Measurements from ENCODE around the gene INTS4. TPM values are rescaled to one million over a fixed set of nuclear protein-coding genes. Genes with fewer than 3 reads are reported as not detected.
A peak's percentile ranks its signal among the peaks of the same experiment; 100 is the strongest.
"Not testable (repeated sequence)": the region's sequence is repeated elsewhere in the genome, so short reads cannot be mapped to it uniquely, and the experiment has no call there.

INTS4 gene
- total and polyA plus RNA-seq, 2 of the 4 experiments (the other 2 are of a cell fraction) = 24.0 to 52.5 TPM

- WGBS, 2 experiments (ENCODE audit: extremely low coverage in 2 of 2, insufficient read length in 1 of 2) = no CpG with 5 or more reads among the region's 1 CpG
- dilution Hi-C loops (cut with HindIII; ENCODE audit: low sequenced_read_pairs, unreplicated experiment) = no loop called here
- no TSS peak for BruUV-seq (replicated peaks)
Observed at GRCh38 chr11:78015878-78016277, 21.4 kb upstream of the INTS4 start.

GRCh38 chr11:78014937-78015520, 20.6 kb upstream of the INTS4 start:
- H3K4me1 ChIP-seq (ENCODE audit: control insufficient read depth, insufficient read depth, low read length); dilution Hi-C loops (cut with HindIII; ENCODE audit: low sequenced_read_pairs, unreplicated experiment); H2BK20ac ChIP-seq (ENCODE audit: low read depth, low read length); H2AK5ac ChIP-seq (ENCODE audit: low read depth, low read length); BruUV-seq (replicated peaks); H3K56ac ChIP-seq (ENCODE audit: extremely low read depth, insufficient read depth, low read length); H4K20me1 ChIP-seq (ENCODE audit: insufficient read depth, low read length); H2AFZ ChIP-seq (replicated peaks; ENCODE audit: low read length, poor library complexity); H3K27ac ChIP-seq (ENCODE audit: insufficient read depth, low read length); H3K14ac ChIP-seq (replicated peaks; ENCODE audit: low read depth, low read length); H4K5ac ChIP-seq (ENCODE audit: low read depth, low read length); POLR2A ChIA-PET (ENCODE audit: unreplicated experiment); H3K4me2 ChIP-seq (ENCODE audit: low read depth, low read length); CTCF ChIA-PET; H3K23ac ChIP-seq (ENCODE audit: low read depth, low read length); H3K4ac ChIP-seq (ENCODE audit: low read depth, low read length); ATAC-seq (ENCODE audit: low read depth); H3K9me1 ChIP-seq (ENCODE audit: insufficient read depth, low read length); DNase-seq; H2BK120ac ChIP-seq (ENCODE audit: low read depth, low read length); H3K4me3 ChIP-seq (ENCODE audit: insufficient read depth, low read depth, low read length); in situ Hi-C loops (cut with MboI; ENCODE audit: low sequenced_read_pairs); H3K9me3 ChIP-seq (ENCODE audit: control insufficient read depth, insufficient read depth, low read length); H2BK5ac ChIP-seq (ENCODE audit: low read depth, low read length, poor library complexity, severe bottlenecking); H3K36me3 ChIP-seq (ENCODE audit: control insufficient read depth, insufficient read depth, low read length); H2AK9ac ChIP-seq (replicated peaks; ENCODE audit: low read depth, low read length, poor library complexity); H4K91ac ChIP-seq (ENCODE audit: insufficient read depth, low read depth, low read length); H3K27me3 ChIP-seq (ENCODE audit: control insufficient read depth, insufficient read depth, low read length); H3K9ac ChIP-seq (ENCODE audit: low read depth, low read length); H4K8ac ChIP-seq (ENCODE audit: low read depth in 2 of 2, low read length in 2 of 2); intact Hi-C loops (cut with micrococcal nuclease); H3K79me1 ChIP-seq (ENCODE audit: low read depth in 1 of 2, low read length in 2 of 2); H2BK15ac ChIP-seq (ENCODE audit: low read depth, low read length); H3K18ac ChIP-seq (ENCODE audit: low read depth, low read length): not testable (repeated sequence)
- 71% methylated on average over 3 of the region's 6 CpGs; no CpG with 5 or more reads in 1 of the 2 experiments for WGBS, 2 experiments (ENCODE audit: extremely low coverage in 2 of 2, insufficient read length in 1 of 2)

More at GRCh38 chr11:78015878-78016277, 21.4 kb upstream of the INTS4 start:
- Histone ChIP-seq H3K79me1 (ENCODE audit: low read depth in 1 of 2, low read length in 2 of 2) (no peaks in the 10 kb centered on the region), H4K8ac (ENCODE audit: low read depth in 2 of 2, low read length in 2 of 2) (no peak overlapping the region), H2AK9ac (replicated peaks; ENCODE audit: low read depth, low read length, poor library complexity) (no peak overlapping the region), H3K9me1 (ENCODE audit: insufficient read depth, low read length) (no peaks in the 10 kb centered on the region; the same call in 1 of the 2 replicates), H3K56ac (ENCODE audit: extremely low read depth, insufficient read depth, low read length) (no peak overlapping the region), H3K27ac (ENCODE audit: insufficient read depth, low read length) (no peak overlapping the region), H3K4me3 (ENCODE audit: insufficient read depth, low read depth, low read length) (no peak overlapping the region), H4K5ac (ENCODE audit: low read depth, low read length) (no peak overlapping the region), H2BK5ac (ENCODE audit: low read depth, low read length, poor library complexity, severe bottlenecking) (no peak overlapping the region), H2BK120ac (ENCODE audit: low read depth, low read length) (no peak overlapping the region), H2BK20ac (ENCODE audit: low read depth, low read length) (no peak overlapping the region), H3K4me2 (ENCODE audit: low read depth, low read length) (no peak overlapping the region), H3K23ac (ENCODE audit: low read depth, low read length) (no peak overlapping the region), H3K4me1 (ENCODE audit: control insufficient read depth, insufficient read depth, low read length) (no peaks in the 10 kb centered on the region), H3K9me3 (ENCODE audit: control insufficient read depth, insufficient read depth, low read length) (no peaks in the 10 kb centered on the region), H3K18ac (ENCODE audit: low read depth, low read length) (no peak overlapping the region), H4K20me1 (ENCODE audit: insufficient read depth, low read length) (no peaks in the 10 kb centered on the region), H3K4ac (ENCODE audit: low read depth, low read length) (no peak overlapping the region), H2AK5ac (ENCODE audit: low read depth, low read length) (no peak overlapping the region), H2AFZ (replicated peaks; ENCODE audit: low read length, poor library complexity) (no peak overlapping the region), H3K27me3 (ENCODE audit: control insufficient read depth, insufficient read depth, low read length) (peaks cover 2% of the 10 kb centered on the region), H4K91ac (ENCODE audit: insufficient read depth, low read depth, low read length) (no peak overlapping the region), H3K14ac (replicated peaks; ENCODE audit: low read depth, low read length) (no peak overlapping the region), H3K36me3 (ENCODE audit: control insufficient read depth, insufficient read depth, low read length) (no peaks in the 10 kb centered on the region), H2BK15ac (ENCODE audit: low read depth, low read length) (no peak overlapping the region), H3K9ac (ENCODE audit: low read depth, low read length) (no peak overlapping the region)
- no peak for ATAC-seq (ENCODE audit: low read depth)
- TF ChIP-seq RCOR1 (IDR thresholded peaks at IDR 0.05; ENCODE audit: insufficient replicate concordance, low read length) = no peak
- TF ChIP-seq CEBPB (IDR thresholded peaks at IDR 0.05; ENCODE audit: low read depth, low read length) = no peak
- peak; percentile 43; the same call in 1 of the 2 replicates for TF ChIP-seq MAFK (IDR thresholded peaks at IDR 0.05; ENCODE audit: low read depth, low read length)
- ChIA-PET POLR2A (ENCODE audit: unreplicated experiment) (no interaction called here), CTCF (no interaction called here)
- in situ Hi-C loops (cut with MboI; ENCODE audit: low sequenced_read_pairs) = no loop called here
- DNase-seq = no peak
- intact Hi-C loops (cut with micrococcal nuclease) = no loop called here

Measured in IMR-90 (cell line).